HT1080 (cell line): ENCODE measurements around the gene OBSCN. TPM values are rescaled to one million over a fixed set of nuclear protein-coding genes. Genes with fewer than 3 reads are reported as not detected.
"Not testable (repeated sequence)": the region's sequence is repeated elsewhere in the genome, so short reads cannot be mapped to it uniquely, and the experiment has no call there.

ENCODE experiments used
- DNase-seq: peaks from one replicate; pipeline ENCODE4 v3.0.0-alpha.2; 2015; ENCODE audit warnings: low read depth
- total RNA-seq: library from RNA; depleted of rRNA; stranded (reverse); fragments of >200 nt; shearing (Covaris generic); gene quantifications from 2 replicates; pipeline ENCODE4 v1.2.3, GENCODE V29; 2014

The OBSCN gene
- total RNA-seq, 1 experiment from 2014 or later: 0.66 TPM

DNA sequence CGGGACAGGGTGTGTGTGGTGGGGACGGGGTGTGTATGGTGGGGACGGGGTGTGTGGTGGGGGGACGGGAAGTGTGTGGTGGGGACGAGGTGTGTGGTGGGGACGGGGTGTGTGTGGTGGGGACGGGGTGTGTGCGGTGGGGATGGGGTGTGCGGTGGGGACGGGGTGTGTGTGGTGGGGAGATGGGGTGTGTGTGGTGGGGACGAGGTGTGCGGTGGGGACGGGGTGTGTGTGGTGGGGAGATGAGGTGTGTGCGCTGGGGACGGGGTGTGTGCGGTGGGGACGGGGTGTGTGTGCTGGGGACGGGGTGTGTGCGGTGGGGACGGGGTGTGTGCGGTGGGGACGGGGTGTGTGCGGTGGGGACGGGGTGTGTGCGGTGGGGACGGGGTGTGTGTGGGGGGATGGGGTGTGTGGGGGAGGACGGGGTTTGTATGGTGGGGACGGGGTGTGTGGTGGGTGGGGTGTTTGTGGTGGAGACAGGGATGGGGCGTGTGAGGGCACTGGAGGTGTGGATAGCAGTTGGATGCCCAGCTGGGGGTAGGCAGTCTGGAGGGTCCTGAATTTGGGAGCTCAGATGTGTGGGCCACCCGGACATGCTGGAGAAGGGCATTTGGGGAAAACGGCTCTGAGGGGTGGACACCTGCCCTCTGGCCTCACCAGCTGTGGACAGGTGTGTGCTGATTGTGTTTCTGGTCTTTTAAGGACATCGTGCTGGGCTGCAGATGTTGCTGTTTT lies 25.4 kb upstream of the OBSCN start:
- DNase-seq: no peak

DNA sequence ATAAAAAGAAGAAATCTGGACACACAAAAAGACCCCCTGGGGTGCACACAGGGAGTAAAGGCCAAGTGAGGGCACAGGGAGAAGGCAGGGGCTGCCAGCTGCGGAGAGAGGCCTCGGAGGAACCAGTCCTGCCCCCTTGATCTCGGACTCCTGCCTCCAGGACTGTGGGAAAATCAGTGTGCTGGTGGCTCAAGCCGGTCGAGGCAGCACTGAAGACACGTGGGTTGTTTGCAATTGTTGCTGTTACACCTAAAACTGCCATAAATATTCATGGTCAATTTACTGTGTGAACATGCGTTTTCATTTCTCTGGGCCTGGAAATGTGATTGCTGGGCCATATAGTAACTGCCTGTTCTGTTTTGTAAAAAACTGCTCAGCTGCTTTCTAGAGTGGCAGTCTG lies 23.7 kb upstream of the OBSCN start:
- DNase-seq: no peak

DNA sequence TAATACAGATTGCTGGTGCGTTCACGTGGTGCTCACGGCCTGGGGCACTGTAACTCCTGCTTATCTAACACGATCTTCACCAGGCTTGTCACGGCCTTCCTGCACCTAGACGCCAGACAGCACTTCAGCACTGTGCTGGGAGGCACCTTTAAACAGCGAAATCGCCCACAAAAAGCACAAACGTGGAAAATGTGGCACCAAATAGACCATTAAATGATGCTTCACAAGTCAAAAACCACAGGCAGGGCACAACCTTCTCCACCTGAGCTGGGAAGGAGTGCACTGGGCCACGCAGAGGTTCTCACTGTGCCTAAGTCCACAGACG lies 22.2 kb upstream of the OBSCN start:
- DNase-seq: no peak

DNA sequence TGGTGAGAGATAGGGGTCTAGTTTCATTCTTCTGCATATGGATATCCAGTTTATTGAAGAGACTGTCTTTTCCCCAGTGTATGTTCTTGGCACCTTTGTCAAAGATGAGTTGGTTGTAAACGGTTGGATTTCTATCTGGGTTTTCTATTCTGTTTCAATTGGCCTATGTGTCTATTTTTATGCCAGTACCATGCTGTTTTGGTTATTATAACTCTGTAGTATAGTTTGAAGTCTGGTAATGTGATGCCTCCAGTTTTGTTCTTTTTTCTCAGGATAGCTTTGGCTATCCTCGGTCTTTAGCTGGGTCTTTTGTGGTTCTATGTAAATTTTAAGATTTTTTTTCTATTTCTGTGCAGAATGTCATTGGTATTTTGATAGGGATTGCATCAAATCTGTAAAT lies 19.6 kb upstream of the OBSCN start:
- not testable (repeated sequence) for DNase-seq

DNA sequence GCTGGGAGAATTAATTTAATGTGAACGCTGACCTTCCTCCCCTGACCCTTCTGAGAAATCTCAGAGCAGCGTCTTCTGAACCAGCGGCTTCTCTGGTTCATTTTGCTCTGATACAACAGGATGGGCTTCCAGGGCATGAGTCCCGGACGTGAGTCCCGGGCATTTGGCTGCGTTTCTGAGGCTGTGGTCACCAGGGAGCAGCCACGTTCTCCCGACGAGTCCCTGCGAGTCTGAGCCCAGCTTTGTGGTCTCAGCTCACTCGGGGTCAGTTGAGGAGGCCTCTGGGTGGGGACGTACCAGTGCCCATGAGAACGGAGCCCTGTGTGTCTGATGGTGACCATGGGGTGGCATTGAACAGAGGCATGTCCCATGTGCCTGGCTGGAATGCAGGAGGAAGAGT lies 17.7 kb upstream of the OBSCN start:
- no peak for DNase-seq

DNA sequence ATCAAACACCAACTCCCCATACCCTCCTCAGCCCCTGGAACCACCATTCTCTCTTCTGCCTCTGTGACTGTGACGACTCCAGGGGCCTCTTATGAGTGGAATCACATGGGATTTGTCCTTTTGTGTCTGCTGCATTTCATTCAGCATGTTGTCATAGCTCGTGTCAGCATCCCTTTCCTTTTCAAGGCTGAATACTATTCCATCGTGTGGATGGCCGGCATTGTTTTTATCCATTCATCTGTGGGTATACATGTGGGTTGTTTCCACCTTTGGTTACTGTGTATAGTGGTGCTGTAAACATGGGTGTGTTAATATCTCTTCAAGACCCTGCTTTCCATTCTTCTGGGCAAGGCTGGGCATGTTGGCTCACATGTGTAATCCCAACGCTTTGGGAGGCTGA lies 17.1 kb upstream of the OBSCN start:
- no peak for DNase-seq

DNA sequence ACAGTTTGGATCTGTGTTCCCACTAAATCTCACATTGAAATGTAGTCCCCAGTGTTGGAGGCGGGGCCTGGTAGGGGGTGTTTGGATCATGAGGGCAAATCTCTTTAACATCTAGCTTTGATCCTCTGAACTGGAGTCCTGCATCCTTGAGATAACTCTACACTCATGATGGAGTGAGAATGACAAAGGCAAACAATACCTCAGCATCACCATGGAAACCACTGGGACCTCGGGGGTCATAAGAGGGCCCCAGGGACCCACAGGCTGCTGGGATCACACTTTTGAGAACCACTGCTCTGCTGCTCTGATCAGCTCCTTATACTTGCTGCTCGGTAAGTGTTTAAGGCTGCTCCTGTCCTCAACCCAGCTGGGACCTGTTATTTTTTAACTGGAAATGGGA lies 13.4 kb upstream of the OBSCN start:
- no peak for DNase-seq

DNA sequence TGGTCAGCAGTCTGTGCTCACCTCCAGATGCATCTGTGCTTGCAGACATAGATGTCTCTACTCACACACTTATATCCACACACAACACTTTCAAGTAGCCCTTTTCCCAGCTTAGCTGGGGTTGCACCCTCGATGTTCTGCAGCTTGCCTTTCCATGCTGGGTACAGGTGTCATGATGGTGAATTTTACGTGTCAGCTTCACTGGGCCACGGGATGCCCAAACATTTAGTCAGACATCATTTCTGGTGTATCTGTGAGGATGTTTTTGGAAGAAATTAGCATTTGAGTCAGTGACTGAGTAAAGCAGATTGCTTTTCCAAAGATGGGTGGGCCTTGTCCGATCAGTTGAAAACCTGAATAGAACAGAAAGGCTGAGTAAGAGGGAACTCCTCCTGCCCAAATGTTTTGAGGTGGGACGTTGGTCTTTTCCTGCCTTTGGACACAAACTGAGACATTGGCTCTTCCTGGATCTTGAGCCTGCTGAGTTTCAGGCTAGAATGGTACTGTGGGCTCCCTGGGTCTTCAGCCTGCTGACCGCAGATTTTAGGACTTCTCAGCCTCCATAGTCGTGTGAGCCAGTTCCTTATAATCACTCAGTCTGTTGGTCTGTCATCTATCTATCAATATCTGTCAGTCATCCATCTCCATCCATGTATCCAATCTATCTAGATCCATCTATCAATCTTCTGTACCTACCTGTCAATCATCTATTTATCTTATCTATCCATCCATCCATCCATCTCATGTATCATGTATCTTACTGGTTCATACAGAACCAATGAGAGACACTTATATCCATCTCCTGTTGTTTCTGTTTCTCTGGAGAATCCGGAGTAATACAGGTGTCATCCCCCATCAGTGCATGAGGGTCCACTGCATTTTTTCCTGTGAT lies 12.7 kb upstream of the OBSCN start:
- DNase-seq: no peak

DNA sequence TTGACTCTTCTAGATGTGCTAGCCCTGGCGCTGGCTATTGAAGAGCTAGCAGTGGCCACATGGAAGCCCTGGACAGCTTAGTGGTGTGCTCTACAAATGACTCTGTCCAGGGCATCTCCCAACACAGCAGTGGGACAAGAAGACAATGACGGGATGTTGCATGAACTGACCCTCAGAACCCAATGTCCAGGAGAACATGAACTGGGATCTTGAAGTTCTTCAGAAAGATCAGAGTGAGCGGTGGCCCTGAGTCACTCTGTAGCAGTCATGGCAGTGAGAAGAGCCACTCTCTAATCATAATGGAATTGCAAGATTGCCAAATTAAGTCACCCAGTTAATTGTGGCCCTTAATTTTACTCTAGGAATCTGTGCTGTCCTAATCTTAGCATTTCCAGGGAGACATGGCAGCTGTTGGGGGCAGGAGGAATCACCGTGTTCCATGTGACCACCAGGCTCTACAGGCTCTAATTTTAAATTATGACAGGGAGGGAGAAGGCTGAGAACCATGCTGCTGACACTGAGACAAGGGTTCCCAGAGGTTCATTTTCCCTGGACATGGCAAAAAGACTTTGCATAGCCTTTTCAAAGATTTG lies 10.2 kb upstream of the OBSCN start:
- no peak for DNase-seq

DNA sequence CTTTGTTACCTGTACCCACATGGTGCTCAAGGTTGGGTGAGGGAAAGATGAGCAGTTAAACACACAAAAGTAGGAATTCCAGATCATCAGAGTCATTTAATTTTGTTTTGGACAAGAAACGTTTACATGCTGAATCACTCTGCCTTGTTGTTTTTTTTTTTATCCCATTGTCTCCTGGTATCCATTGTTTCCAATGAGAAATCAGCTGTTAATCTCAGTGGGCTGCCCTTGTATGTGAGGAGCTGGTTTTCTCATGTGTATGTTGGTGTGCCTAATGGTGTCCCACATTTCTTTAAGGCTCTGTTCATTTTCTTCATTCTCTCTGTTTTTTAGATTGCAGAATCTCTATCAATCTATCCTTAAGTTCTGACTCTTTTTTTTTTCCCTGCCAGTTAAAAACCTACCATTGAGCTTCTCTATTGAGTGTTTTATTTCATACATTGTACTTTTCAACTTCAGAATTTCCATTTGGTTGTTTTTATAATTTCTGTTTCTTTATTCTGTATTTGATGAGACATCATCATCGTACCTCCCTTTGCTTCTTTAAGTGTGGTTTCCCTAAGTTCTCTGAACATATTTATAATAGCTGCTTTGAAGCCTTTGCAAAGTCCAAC lies 8.8 kb upstream of the OBSCN start:
- peak; percentile 23 for DNase-seq

DNA sequence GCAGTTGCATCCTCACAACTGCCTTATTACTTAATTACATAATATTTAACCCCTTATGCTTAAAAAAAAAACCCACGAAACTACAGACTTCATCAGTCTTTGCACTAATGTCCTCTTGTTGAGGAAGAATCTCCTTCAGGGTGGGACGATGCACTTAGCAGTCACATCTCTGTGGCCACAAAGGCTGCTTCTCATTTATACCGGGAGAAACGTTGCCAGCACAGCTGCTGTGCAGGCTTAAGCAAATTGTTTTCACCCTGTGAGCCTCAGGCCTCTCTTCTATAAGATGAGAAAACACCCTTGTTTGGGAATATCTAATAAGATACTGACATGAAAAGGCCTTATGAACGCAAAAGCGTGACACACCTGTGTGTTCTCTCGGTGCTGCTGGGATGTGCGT lies 2.9 kb upstream of the OBSCN start:
- DNase-seq: no peak

DNA sequence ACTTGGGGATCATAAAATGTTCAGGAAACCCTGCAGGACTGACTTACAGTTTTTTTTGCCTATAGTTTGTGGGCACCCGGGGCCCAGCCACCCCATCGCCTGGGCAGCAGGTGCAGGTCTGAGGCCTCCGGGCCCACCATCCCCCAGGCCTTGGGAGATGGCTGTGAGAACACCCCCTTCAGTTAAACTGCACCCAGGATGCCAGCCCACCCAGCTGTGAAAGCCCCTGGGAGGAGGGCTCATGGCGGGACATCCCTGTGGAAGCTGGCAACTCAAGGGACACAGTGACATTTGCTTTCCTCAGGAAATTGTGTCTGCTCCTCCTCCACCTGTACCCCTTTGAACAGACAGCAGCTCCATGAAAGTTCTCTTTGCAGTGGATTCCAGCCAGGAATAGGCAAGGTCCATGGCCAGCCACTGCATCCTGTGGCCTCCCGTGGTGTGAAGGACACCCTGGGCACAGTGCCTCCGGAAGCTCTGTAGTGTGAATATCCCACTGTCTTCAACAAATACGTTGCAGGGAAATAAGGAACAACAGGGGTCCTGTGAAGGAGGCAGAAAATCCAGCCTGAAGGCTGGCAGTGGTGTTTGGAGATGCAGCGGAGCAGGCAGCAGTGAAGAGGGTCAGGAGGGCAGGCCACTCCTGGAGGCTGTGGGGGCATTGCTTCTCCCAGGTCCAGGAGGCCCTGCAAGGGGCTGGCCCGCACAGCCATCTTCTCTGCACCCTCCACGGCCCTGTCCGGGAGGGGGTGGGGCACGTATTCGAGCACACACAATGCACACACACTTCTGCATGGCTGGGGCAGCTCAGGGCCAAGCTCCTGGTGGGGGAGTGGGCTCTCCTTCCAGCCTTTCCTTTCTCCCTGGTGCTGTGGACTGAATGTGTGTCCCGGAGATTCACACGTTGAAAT lies 2.1 kb upstream of the OBSCN start:
- no peak for DNase-seq

DNA sequence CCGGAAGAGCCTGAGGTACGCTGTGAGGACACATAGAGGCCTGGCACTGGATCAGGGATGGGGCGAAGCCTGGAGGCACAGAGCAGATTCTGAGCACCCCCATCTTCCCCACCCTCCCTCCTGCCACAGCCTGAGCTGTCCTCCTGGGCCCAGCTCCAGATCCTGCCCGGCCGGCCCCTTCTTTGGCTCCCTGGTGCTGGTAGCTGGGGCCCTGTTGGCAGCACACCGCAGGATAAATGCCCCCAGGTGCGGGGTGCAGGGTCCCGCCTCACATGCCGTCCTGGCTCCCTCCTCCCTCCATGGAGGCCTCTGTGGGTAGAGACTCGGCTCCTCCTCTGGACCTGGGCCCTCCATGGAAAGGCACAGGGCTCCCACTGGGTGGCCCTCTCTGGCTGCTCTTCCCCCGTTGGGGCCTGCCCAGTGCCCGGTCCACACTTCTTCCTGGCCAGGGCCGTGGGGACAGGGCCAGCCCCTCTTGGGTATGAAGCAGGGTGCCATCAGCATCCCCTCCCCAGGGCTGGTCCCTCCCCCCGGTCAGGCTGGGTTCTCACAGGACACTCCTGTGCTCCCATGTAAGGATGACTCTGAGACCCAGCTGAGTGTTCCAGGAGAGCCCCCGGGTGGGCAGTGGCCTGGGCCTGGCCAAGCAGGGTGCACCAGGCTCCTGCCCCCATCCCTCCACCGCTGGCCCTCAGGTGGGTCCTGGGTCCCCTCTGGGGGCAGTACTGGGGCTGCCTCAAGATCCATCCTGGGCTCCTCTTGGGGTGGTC lies 1.1 kb upstream of the OBSCN start:
- no peak for DNase-seq

DNA sequence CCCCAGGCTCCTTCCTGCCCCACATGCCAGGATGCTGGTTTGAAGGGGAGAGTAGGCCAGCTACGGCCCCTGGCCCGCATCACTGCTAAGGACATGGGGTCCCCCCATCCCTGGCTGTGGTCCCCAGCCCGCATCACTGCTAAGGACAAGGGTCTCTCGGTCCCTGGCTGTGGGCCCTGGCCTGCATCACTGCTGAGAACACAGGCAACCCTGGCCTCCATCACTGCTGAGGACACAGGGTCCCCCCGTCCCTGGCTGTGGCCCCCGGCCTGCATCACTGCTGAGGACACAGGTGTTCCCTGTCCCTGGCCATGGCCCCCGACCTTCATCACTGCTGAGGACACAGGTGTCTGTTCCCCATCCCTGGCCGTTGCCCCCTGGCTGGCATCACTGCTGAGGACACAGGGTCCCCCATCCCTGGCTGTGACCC lies 448 bp upstream of the OBSCN start:
- DNase-seq: no peak

DNA sequence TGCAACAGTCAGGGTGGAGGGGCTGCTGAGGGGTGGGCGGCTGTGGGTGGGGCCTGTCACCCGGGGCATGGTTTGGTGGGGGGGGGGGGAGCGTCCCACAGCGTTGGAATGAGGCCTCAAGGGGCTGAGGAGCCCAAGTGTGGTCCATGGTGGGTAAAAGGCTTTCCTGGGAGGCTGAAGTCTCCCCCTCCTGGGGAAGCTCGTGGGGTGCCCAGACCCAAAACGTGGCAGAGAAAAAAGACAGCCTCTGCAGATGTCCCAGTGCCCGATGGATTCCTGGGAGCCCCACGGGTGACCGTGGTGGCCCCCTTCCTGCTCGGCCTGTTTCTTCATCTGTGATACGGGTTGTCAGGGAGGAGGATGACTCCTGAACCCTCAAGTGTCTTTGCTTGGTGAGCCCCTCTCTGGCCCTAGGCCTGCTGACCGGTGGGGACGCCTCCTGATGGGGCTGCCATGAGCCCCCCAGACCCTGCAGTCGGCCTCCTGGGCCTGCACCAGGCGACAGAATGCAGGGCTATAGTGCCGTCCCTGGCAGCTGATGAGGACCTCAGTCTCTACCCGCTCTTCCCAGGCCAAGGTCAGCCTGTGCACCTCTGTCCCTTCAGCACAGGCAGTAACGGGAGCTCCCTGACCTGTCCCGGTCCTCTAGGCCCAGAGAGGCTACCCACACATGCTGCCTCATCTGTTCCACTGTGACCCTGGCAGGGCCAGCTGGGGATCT lies 1.1 kb downstream of the OBSCN start:
- no peak for DNase-seq

DNA sequence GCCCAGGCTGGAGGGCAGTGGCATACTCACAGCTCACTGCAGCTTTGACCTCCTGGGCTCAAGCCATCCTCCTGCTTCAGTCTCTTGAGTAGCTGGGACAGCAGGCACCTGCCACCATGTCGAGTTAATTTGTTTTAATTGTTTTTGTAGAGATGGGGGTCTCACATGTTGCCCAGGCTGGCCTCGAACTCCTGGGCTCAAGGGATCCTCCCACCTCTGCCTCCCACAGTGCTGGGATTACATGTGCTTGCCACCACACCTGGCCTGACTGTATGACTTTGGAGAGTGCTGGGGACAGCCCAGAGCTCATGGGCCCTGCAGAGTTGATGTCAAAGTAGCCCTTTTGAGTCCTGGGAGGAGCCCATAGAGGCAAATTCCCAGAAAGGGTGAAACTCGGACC lies 1.8 kb downstream of the OBSCN start:
- DNase-seq: no peak

DNA sequence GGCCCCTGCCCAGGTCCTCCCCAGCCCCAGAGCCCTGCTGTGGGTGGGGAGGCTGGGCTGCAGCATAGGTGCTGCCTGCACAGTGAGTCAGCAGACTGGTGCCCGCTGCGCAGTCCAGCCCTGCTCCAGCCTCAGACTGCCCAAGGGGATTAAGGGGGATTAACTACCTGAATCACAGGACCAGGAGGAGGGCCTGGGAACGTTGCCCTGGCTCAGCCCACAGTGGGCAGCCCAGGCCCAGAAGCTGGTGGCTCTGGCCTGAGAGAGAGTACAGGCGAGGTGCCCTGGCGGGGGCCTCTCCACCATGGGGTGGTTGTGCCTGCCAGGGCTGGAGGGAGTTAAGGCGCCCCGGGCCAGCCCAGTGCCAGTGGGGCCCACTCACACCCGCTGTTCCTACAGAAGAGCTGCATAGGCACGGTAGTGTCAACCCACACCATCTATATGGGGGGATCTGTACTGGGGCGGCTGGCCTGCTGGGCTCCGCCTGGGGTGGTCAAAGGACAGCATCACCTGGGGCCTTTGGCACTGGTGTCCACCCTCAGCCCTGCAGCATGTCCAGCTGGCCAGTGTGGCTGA lies 2.3 kb downstream of the OBSCN start:
- DNase-seq: peak; percentile 69

DNA sequence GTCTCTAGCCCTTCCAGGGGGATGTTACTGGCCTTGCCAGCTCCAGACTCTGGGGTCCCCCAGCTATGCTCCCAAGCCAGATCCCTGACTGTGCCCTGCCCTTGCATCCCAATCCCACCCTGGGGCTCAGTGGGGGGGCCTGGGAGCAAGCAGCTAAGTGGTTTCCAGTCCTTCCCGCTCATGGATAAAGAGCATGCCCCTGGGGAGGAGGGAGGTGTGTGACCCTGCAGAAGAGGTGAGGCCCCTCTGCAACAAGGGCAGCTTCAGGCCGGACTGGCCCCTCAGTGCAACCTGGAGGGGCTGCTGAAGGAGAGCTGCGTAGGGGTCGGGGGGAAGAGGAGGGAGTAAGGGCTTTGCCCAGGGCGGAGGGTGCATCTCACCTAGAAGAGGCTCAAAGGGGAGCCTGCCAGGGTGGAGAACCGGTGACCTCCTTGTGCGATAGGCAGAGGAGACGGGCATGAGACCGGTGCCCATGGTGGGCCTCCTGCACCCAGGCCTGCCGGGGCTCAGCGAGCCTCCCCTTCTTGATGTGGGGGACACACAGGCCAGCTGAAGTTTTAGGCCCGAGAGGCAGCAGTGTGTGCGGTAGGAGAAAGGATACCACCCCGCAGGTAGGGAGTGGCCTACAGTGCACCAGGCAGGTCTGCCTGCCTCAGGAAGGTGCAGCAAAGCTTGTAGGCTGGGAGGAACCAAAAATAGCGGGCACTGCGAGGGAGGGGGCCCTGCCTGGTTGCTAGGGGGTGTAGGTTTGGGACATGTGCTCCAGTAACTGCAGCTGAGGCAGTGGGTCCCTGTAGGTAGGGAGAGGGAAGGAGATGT lies 3.1 kb downstream of the OBSCN start:
- DNase-seq: no peak
